A673 (cell line): Measurements from ENCODE around the gene NHERF2. TPM values are rescaled to one million over a fixed set of nuclear protein-coding genes. Genes with fewer than 3 reads are reported as not detected.

ENCODE experiments used
- BruUV-seq: library from RNA; stranded (reverse); fragments of 400-500 nt; replicated peaks from 2 replicates; lab custom pipeline; 2021; lab: Mats Ljungman, UMichigan
- CTCF ChIA-PET: fragments of 300-600 bp; sonication (Branson Sonifier 250); formaldehyde crosslinking; loops from one replicate; lab custom pipeline; 2022; ENCODE audit warnings: antibody characterized with exemption; lab: Charles Lee
- POLR2A ChIA-PET: fragments of 300-600 bp; sonication (Branson Sonifier 250); formaldehyde crosslinking; loops from one replicate; lab custom pipeline; 2022; ENCODE audit warnings: antibody characterized with exemption; ENCODE audit not compliant: low non-redundant PET; lab: Charles Lee
- DNase-seq: peaks from one replicate; pipeline ENCODE4 v3.0.0-alpha.2; 2015; ENCODE audit warnings: low spot score
- H3K27ac ChIP-seq: fragments of 200-600 bp; sonication (generic); 2 replicates; pipeline ENCODE4 v1.5.1; 2016; ENCODE audit warnings: mixed run types, low read depth, mild to moderate bottlenecking, mixed read lengths, antibody characterized with exemption, low read length; ENCODE audit not compliant: poor library complexity, severe bottlenecking
- H3K27me3 ChIP-seq: fragments of 200-600 bp; sonication (generic); replicated peaks from 2 replicates; pipeline ENCODE4 v1.6.1; 2017; ENCODE audit warnings: mixed run types, low read depth, mild to moderate bottlenecking, mixed read lengths, antibody characterized with exemption, low read length; ENCODE audit not compliant: insufficient read depth, poor library complexity
- H3K36me3 ChIP-seq: fragments of 200-600 bp; sonication (generic); 2 replicates; pipeline ENCODE4 v1.6.1; 2016; ENCODE audit warnings: mixed run types, mild to moderate bottlenecking, mixed read lengths, antibody characterized with exemption, low read length; ENCODE audit not compliant: insufficient read depth, poor library complexity, severe bottlenecking
- H3K4me1 ChIP-seq: fragments of 200-600 bp; sonication (generic); 2 replicates; pipeline ENCODE4 v1.6.1; 2017; ENCODE audit warnings: mixed run types, mild to moderate bottlenecking, mixed read lengths, antibody characterized with exemption, low read length; ENCODE audit not compliant: insufficient read depth, poor library complexity, severe bottlenecking
- H3K4me3 ChIP-seq: fragments of 200-600 bp; sonication (generic); 2 replicates; pipeline ENCODE4 v1.5.1; 2016; ENCODE audit warnings: low read depth, mixed run types, mild to moderate bottlenecking, mixed read lengths, low read length; ENCODE audit not compliant: poor library complexity, severe bottlenecking
- H3K9me3 ChIP-seq: fragments of 200-600 bp; sonication (generic); 2 replicates; pipeline ENCODE4 v1.6.1; 2016; ENCODE audit warnings: mixed run types, low read depth, mild to moderate bottlenecking, mixed read lengths, antibody characterized with exemption, low read length; ENCODE audit not compliant: poor library complexity, severe bottlenecking
- EZH2 ChIP-seq: fragments of 200-600 bp; sonication (generic); IDR thresholded peaks from 2 replicates; pipeline ENCODE4 v1.6.1; 2017; ENCODE audit warnings: borderline replicate concordance, low read depth, mild to moderate bottlenecking, mixed read lengths, antibody characterized with exemption, low read length; ENCODE audit not compliant: poor library complexity, severe bottlenecking
- intact Hi-C: fragments of 100-400 bp; cut with micrococcal nuclease; formaldehyde crosslinking; loops from one replicate; pipeline ENCODE4 v1.10.0; 2022; ENCODE audit not compliant: unreplicated experiment
- total RNA-seq: library from RNA; stranded (reverse); gene quantifications from 2 replicates; pipeline ENCODE4 v1.2.3, GENCODE V29; 2021
- TF ChIP-seq, protein P1 (sequence below): fragments of 300-800, 200-600 bp; sonication (generic); conservative IDR thresholded peaks from 2 replicates; pipeline ENCODE4 v1.5.1; 2017; ENCODE audit warnings: low read depth, mild to moderate bottlenecking, antibody characterized with exemption, low read length, moderate library complexity, mixed read lengths

The NHERF2 gene
- total RNA-seq, 1 experiment from 2014 or later: 19.5 TPM

DNA sequence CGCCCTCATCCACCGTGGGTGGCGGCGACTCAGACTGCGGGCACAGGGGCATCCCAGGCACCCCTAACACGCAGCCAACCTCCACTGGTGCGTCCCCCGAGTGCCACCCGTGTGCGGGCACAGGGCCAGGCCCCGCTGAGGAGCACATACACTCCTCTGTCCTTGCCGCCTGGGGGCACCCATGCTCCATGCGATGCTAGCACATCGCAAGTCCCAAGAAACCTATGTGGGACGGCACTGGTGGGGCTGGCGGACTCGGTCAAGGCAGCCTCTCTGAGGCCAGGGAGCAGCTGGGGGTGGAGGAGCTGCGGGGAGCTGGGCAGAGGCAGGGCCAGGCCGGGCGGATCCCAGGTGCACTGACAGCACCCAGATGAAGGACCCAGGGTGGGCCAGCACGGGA, 21.1 kb upstream of the NHERF2 start:
- BruUV-seq: no TSS peak
- Histone ChIP-seq H3K9me3 (no peaks in the 10 kb centered on the region), H3K4me1 (peaks cover 43% of the 10 kb centered on the region), H3K36me3 (peaks cover 30% of the 10 kb centered on the region), H3K27ac (peak overlapping the region; percentile 37), H3K4me3 (no peak overlapping the region), H3K27me3 (no peaks in the 10 kb centered on the region)
- CTCF ChIA-PET: interaction anchor here (0.9 to 1.2 kb wide), 2 partner anchors 24 to 135 kb away, joined by 6 to 7 read pairs; partner anchors contain the start of gene NOXO1
- TF ChIP-seq, protein P1, sequence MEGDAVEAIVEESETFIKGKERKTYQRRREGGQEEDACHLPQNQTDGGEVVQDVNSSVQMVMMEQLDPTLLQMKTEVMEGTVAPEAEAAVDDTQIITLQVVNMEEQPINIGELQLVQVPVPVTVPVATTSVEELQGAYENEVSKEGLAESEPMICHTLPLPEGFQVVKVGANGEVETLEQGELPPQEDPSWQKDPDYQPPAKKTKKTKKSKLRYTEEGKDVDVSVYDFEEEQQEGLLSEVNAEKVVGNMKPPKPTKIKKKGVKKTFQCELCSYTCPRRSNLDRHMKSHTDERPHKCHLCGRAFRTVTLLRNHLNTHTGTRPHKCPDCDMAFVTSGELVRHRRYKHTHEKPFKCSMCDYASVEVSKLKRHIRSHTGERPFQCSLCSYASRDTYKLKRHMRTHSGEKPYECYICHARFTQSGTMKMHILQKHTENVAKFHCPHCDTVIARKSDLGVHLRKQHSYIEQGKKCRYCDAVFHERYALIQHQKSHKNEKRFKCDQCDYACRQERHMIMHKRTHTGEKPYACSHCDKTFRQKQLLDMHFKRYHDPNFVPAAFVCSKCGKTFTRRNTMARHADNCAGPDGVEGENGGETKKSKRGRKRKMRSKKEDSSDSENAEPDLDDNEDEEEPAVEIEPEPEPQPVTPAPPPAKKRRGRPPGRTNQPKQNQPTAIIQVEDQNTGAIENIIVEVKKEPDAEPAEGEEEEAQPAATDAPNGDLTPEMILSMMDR: peak; percentile 71
- TF ChIP-seq EZH2: no peak
- intact Hi-C loops: loop anchor here (1.0 to 10.0 kb wide), 2 partner anchors 135 to 209 kb away; partner anchors contain the start of genes BRICD5 and PGP
- DNase-seq: peak; percentile 80
- POLR2A ChIA-PET: no interaction called here

GRCh38 chr16:2006317-2006716, 20.4 kb upstream of the NHERF2 start:
- no TSS peak for BruUV-seq
- ChIA-PET CTCF (interaction anchor here (1.2 kb wide), 1 partner anchor 134 kb away, joined by 7 read pairs; no protein-coding TSS in a partner anchor), POLR2A (no interaction called here)
- intact Hi-C loops: loop anchor here (10.0 kb wide), 1 partner anchor 208 kb away; the partner anchor contains the start of genes BRICD5 and PGP
- no peak for DNase-seq
- Histone ChIP-seq H3K4me1 (peaks cover 46% of the 10 kb centered on the region), H3K4me3 (no peak overlapping the region), H3K9me3 (no peaks in the 10 kb centered on the region), H3K36me3 (peaks cover 24% of the 10 kb centered on the region), H3K27me3 (no peaks in the 10 kb centered on the region), H3K27ac (no peak overlapping the region)
- TF ChIP-seq, protein P1: no peak
- no peak for TF ChIP-seq EZH2

DNA sequence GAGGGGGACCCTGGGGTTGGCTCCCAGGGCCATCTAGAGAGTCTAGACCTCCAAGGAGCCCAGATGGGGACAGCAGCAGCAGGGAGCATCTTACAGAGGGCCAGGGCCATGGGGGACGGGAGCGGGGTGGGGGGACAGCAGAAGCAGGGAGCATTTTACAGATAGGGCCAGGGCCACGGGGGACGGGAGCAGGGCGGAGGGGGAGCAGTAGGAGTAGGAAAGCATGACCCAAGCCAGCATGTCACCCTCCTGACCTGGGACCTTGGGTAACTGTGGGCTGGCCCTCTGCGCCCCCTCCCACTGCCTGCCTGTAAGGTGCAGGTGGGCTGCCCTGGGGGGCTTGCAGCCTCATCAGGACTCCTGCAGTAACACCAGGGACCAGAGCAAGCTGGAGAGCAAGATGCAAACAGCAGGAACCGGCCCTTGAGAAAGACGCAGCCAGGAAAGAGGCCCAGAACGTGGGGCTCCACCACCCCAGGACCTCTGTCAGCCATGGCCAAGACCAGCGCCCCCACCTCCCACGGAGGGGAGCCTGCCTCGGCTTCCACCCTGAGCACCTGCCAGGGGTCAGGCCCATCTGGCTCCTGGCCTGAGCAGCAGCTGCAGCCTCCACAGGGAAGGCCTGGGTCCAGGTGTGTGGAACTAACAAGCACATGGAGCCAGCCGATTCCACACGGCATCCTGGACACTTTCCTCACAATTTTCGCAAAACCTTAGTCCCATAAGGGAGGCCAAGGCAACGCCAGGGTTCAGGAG, 19.4 kb upstream of the NHERF2 start:
- H3K4me3 ChIP-seq: peak overlapping the region; percentile 99
- intact Hi-C loops: loop anchor here (10.0 kb wide), 1 partner anchor 208 kb away; the partner anchor contains the start of genes BRICD5 and PGP
- peaks cover 46% of the 10 kb centered on the region for H3K4me1 ChIP-seq
- no TSS peak for BruUV-seq
- H3K9me3 ChIP-seq: no peaks in the 10 kb centered on the region
- TF ChIP-seq, protein P1: no peak
- H3K36me3 ChIP-seq: peaks cover 14% of the 10 kb centered on the region
- H3K27me3 ChIP-seq: no peaks in the 10 kb centered on the region
- DNase-seq: no peak
- peak overlapping the region; percentile 93 for H3K27ac ChIP-seq
- POLR2A ChIA-PET: no interaction called here
- CTCF ChIA-PET: interaction anchor here (0.7 kb wide), 1 partner anchor 134 kb away, joined by 4 read pairs; no protein-coding TSS in a partner anchor
